SK-N-SH (cell line): ENCODE results near the gene P2RX3. TPM values are rescaled to one million over a fixed set of nuclear protein-coding genes. Genes with fewer than 3 reads are reported as not detected.

Experiments
- CTCF ChIA-PET: fragments of 300-600, 350-600 bp; formaldehyde crosslinking; extraction: SDS; loops from one replicate; lab custom pipeline; 2021; lab: Yijun Ruan, JAX
- POLR2A ChIA-PET: fragments of 350-600 bp; sonication (Branson Sonifier 250); formaldehyde crosslinking; extraction: SDS; loops from one replicate; lab custom pipeline; 2020; ENCODE audit warnings: antibody characterized with exemption, inconsistent platforms; lab: Yijun Ruan, JAX
- DNase-seq: peaks from one replicate; pipeline ENCODE4 v3.0.0; 2012
- H2AFZ ChIP-seq: fragments of 200-600 bp; sonication (generic); 2 replicates; pipeline ENCODE4 v1.8.1; 2016; ENCODE audit warnings: antibody characterized with exemption, mild to moderate bottlenecking, low read depth
- H3F3A ChIP-seq: fragments of 200-600 bp; sonication (generic); replicated peaks from 2 replicates; pipeline ENCODE3; 2016; ENCODE audit warnings: antibody characterized with exemption, mild to moderate bottlenecking; ENCODE audit not compliant: insufficient read depth
- H3K27ac ChIP-seq, 2 experiments: fragments of 200-500 bp in 1 of 2; fragments of 200-600 bp in 1 of 2; sonication (Bioruptor generic) in 1 of 2; sonication (generic), shearing (Covaris generic) in 1 of 2; 2 replicates each; pipeline versions ENCODE4 v1.5.1 to v1.6.1; 2014 to 2016; ENCODE audit warnings: low read depth in 2 of 2, inconsistent platforms in 1 of 2, low read length in 1 of 2, mild to moderate bottlenecking in 1 of 2, mixed read lengths in 1 of 2
- H3K27me3 ChIP-seq: fragments of 200-600 bp; sonication (generic), shearing (Covaris generic); 2 replicates; pipeline ENCODE4 v1.6.1; 2016; ENCODE audit warnings: mixed run types; ENCODE audit not compliant: insufficient read depth
- H3K36me3 ChIP-seq, 2 experiments: fragments of 200-500 bp in 1 of 2; fragments of 200-600 bp in 1 of 2; sonication (Bioruptor generic) in 1 of 2; sonication (generic) in 1 of 2; replicated peaks in 1 of 2; 2 replicates each; pipeline versions ENCODE3 to v1.5.1; 2014 to 2016; ENCODE audit warnings: low read length in 1 of 2, mild to moderate bottlenecking in 1 of 2; ENCODE audit not compliant: insufficient read depth in 2 of 2, control insufficient read depth in 1 of 2
- H3K4me1 ChIP-seq, 2 experiments: fragments of 200-500 bp in 1 of 2; fragments of 200-600 bp in 1 of 2; sonication (Bioruptor generic) in 1 of 2; sonication (generic), shearing (Covaris generic) in 1 of 2; 2 replicates each; pipeline versions ENCODE4 v1.5.1 to v1.6.1; 2014 to 2016; ENCODE audit warnings: low read depth in 1 of 2, low read length in 1 of 2, mixed run types in 1 of 2; ENCODE audit not compliant: insufficient read depth in 2 of 2, control insufficient read depth in 1 of 2
- H3K4me2 ChIP-seq: fragments of 200-600 bp; sonication (generic), shearing (Covaris generic); 2 replicates; pipeline ENCODE4 v1.6.1; 2017; ENCODE audit warnings: mixed run types
- H3K4me3 ChIP-seq, 2 experiments: fragments of 200-500 bp in 1 of 2; fragments of 200-600 bp in 1 of 2; sonication (Bioruptor generic) in 1 of 2; sonication (generic), shearing (Covaris generic) in 1 of 2; 2 replicates each; pipeline versions ENCODE4 v1.5.1 to v1.8.1; 2014 to 2016; ENCODE audit warnings: low read depth in 2 of 2, inconsistent platforms in 1 of 2, low read length in 1 of 2, mild to moderate bottlenecking in 1 of 2, mixed read lengths in 1 of 2, moderate library complexity in 1 of 2
- H3K79me2 ChIP-seq: fragments of 200-600 bp; sonication (generic); 2 replicates; pipeline ENCODE4 v1.8.1; 2017; ENCODE audit warnings: mild to moderate bottlenecking; ENCODE audit not compliant: insufficient read depth
- H3K9ac ChIP-seq: fragments of 200-600 bp; sonication (generic); 2 replicates; pipeline ENCODE4 v1.6.1; 2017; ENCODE audit warnings: mixed run types
- H3K9me2 ChIP-seq: fragments of 200-600 bp; sonication (generic); 2 replicates; pipeline ENCODE4 v1.6.1; 2017; ENCODE audit warnings: mixed run types
- H3K9me3 ChIP-seq: fragments of 200-600 bp; sonication (generic); 2 replicates; pipeline ENCODE4 v1.6.1; 2017; ENCODE audit warnings: mixed run types, mild to moderate bottlenecking, moderate library complexity
- H4K20me1 ChIP-seq: fragments of 200-600 bp; sonication (generic); 2 replicates; pipeline ENCODE4 v1.6.1; 2017; ENCODE audit warnings: mild to moderate bottlenecking, mixed run types; ENCODE audit not compliant: insufficient read depth
- CHD2 ChIP-seq: fragments of 150-350 bp; IDR thresholded peaks from 2 replicates; pipeline ENCODE4 v1.6.1; 2018; ENCODE audit warnings: low read length; ENCODE audit not compliant: partially characterized antibody
- ELF1 ChIP-seq: IDR thresholded peaks from 2 replicates; pipeline ENCODE4 v1.4.0; 2012
- EP300 ChIP-seq, 2 experiments: IDR thresholded peaks; 2 replicates each; pipeline versions ENCODE4 v1.4.0 to v1.6.1; 2012; ENCODE audit warnings: borderline replicate concordance in 1 of 2, low read depth in 1 of 2, low read length in 1 of 2
- FOXJ3 ChIP-seq: sonication (generic); formaldehyde crosslinking; IDR thresholded peaks from 2 replicates; pipeline ENCODE4 v1.5.1; 2020; ENCODE audit warnings: mild to moderate bottlenecking, missing genetic modification reagents
- GABPA ChIP-seq: IDR thresholded peaks from 2 replicates; pipeline ENCODE4 v1.4.0; 2012; ENCODE audit warnings: low read depth, mild to moderate bottlenecking
- GATA2 ChIP-seq: sonication (generic); formaldehyde crosslinking; IDR thresholded peaks from 2 replicates; pipeline ENCODE4 v1.5.0; 2020; ENCODE audit warnings: mild to moderate bottlenecking, missing genetic modification reagents
- MEF2A ChIP-seq: IDR thresholded peaks from 2 replicates; pipeline ENCODE4 v1.4.0; 2012; ENCODE audit warnings: low read depth, borderline replicate concordance
- POLR2AphosphoS5 ChIP-seq: IDR thresholded peaks from 2 replicates; pipeline ENCODE4 v1.6.1; 2012; ENCODE audit warnings: low read depth, low read length
- RAD21 ChIP-seq: IDR thresholded peaks from 2 replicates; pipeline ENCODE4 v1.6.1; 2012; ENCODE audit warnings: mild to moderate bottlenecking, low read length
- REST ChIP-seq: IDR thresholded peaks from 2 replicates; pipeline ENCODE4 v1.6.1; 2012; ENCODE audit warnings: mild to moderate bottlenecking, low read depth, low read length, moderate library complexity
- RFX5 ChIP-seq: IDR thresholded peaks from 2 replicates; pipeline ENCODE4 v1.6.1; 2012; ENCODE audit warnings: mild to moderate bottlenecking, improper control_type of control experiment, low read length
- RXRA ChIP-seq: IDR thresholded peaks from 2 replicates; pipeline ENCODE4 v1.4.0; 2012; ENCODE audit warnings: low read depth, mild to moderate bottlenecking, borderline replicate concordance
- SMC3 ChIP-seq: IDR thresholded peaks from 2 replicates; pipeline ENCODE4 v1.6.1; 2012; ENCODE audit warnings: low read depth, low read length, improper control_type of control experiment
- TCF12 ChIP-seq: IDR thresholded peaks from 2 replicates; pipeline ENCODE4 v1.4.0; 2012
- TEAD4 ChIP-seq: IDR thresholded peaks from 2 replicates; pipeline ENCODE4 v1.4.0; 2012; ENCODE audit warnings: mild to moderate bottlenecking, borderline replicate concordance; ENCODE audit not compliant: insufficient read depth
- ZBTB33 ChIP-seq: IDR thresholded peaks from 2 replicates; pipeline ENCODE4 v1.4.0; 2012; ENCODE audit warnings: low read depth, borderline replicate concordance
- WGBS: methylation state at CpG from one replicate; pipeline ENCODE4 v1.1.6; 2017; ENCODE audit warnings: low lambda C conversion rate; 5-methylcytosine and 5-hydroxymethylcytosine counted together
- polyA plus RNA-seq, 3 experiments: library from polyadenylated mRNA; depleted of rRNA; stranded (reverse); fragments of >200 nt; gene quantifications; 2 replicates each; pipeline ENCODE4 v1.2.3, GENCODE V29; 2012
- TF ChIP-seq, protein P1 (sequence below): fragments of 200-600 bp; sonication (generic); IDR thresholded peaks from 2 replicates; pipeline ENCODE4 v1.6.1; 2017; ENCODE audit warnings: antibody characterized with exemption, mild to moderate bottlenecking, moderate library complexity

P2RX3 gene
- polyA plus RNA-seq, 1 of the 3 experiments (the other 2 are of a cell fraction): not detected

DNA sequence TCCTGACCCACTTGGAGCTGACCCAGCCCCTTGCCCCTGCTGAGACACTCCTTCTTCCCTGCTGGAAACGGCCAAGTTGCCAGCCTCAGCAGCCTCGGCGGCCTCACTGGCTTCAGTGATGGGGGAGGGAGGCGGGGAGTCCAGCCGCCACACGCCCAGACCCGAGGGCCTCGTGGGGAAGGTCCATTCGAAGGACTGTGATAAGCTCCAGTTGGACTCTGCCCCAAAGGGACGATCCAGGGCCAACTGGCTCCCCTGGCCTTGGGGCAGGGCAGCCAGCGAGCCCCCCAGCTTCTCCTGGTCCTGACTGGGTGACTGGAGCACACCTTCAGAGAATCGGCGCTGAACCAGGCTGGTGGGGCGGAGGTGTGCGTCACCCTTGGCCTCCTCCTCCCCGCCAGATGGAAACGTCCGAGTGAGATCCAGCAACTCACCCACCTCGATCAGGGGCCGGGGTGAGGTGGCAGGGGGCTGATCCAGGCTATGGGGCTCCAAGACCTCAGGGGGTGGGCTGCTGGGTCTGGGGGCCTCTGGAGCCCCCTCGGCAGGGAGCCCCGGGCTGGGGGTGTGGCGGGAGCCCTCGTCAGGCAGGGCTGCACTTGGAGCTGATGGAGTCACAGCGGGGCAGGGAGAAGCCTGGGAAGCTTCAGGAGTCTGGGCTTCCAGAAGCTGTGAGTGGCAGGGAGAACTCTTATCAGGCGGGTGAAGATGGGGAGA is 24.9 kb upstream of the P2RX3 start:
- H2AFZ ChIP-seq: no peak overlapping the region
- no peak overlapping the region for H3K4me2 ChIP-seq
- no peak for DNase-seq
- no peak overlapping the region for H3K27ac ChIP-seq
- ChIA-PET POLR2A (interaction anchor here (0.7 kb wide), 1 partner anchor 9 kb away, joined by 3 read pairs; no protein-coding TSS in a partner anchor), CTCF (interaction anchor here (0.9 kb wide), 2 partner anchors 9 to 35 kb away, joined by 3 read pairs; no protein-coding TSS in a partner anchor)
- H3K27me3 ChIP-seq: no peaks in the 10 kb centered on the region
- peaks cover 2 to 7% of the 10 kb centered on the region in 2 experiments; a peak in 1 of 4 replicates for H3K4me1 ChIP-seq
- 88% methylated on average over 19 of the region's 26 CpGs for WGBS
- peaks cover 8% of the 10 kb centered on the region for H3F3A ChIP-seq
- TF ChIP-seq ZBTB33 (no peak), ELF1 (no peak), RFX5 (no peak), RAD21 (no peak), CHD2 (no peak), FOXJ3 (CRISPR knock-in tag) (no peak), TCF12 (no peak), SMC3 (no peak)
- TF ChIP-seq, protein P1, sequence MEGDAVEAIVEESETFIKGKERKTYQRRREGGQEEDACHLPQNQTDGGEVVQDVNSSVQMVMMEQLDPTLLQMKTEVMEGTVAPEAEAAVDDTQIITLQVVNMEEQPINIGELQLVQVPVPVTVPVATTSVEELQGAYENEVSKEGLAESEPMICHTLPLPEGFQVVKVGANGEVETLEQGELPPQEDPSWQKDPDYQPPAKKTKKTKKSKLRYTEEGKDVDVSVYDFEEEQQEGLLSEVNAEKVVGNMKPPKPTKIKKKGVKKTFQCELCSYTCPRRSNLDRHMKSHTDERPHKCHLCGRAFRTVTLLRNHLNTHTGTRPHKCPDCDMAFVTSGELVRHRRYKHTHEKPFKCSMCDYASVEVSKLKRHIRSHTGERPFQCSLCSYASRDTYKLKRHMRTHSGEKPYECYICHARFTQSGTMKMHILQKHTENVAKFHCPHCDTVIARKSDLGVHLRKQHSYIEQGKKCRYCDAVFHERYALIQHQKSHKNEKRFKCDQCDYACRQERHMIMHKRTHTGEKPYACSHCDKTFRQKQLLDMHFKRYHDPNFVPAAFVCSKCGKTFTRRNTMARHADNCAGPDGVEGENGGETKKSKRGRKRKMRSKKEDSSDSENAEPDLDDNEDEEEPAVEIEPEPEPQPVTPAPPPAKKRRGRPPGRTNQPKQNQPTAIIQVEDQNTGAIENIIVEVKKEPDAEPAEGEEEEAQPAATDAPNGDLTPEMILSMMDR: no peak
- H3K9ac ChIP-seq: no peak overlapping the region
- peaks cover 29 to 82% of the 10 kb centered on the region in 2 experiments for H3K36me3 ChIP-seq
- no peak overlapping the region for H3K4me3 ChIP-seq
- no peaks in the 10 kb centered on the region for H3K9me2 ChIP-seq
- peaks cover 18% of the 10 kb centered on the region for H4K20me1 ChIP-seq
- H3K9me3 ChIP-seq: no peaks in the 10 kb centered on the region
- peaks cover 31% of the 10 kb centered on the region for H3K79me2 ChIP-seq

DNA sequence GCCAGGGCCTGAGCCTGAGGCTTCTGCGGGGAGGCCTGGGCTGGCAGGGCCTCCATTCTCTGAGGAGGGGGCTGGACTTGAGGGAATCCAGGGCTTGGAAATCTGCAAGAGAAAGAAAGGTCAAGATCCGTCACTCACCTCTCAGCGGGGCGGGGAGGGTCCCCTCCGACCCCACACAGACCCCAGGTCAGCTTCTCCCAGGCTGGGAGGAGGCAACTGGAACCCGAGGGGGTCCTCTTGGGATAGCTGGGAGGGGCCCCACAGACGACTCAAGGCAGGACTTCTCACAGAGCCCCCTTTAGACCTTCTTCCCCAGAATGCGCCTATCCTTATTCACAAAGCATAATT is 24.4 kb upstream of the P2RX3 start:
- peaks cover 23% of the 10 kb centered on the region for H4K20me1 ChIP-seq
- no peak overlapping the region for H3K4me3 ChIP-seq
- 93% methylated on average over 4 of the region's 8 CpGs for whole genome bisulfite sequencing
- no peak overlapping the region for H3K27ac ChIP-seq
- H3F3A ChIP-seq: peaks cover 8% of the 10 kb centered on the region
- no peak overlapping the region for H3K9ac ChIP-seq
- H2AFZ ChIP-seq: no peak overlapping the region
- peaks cover 31% of the 10 kb centered on the region for H3K79me2 ChIP-seq
- H3K4me2 ChIP-seq: no peak overlapping the region
- no peaks in the 10 kb centered on the region for H3K27me3 ChIP-seq
- CTCF ChIA-PET: interaction anchor here (0.9 kb wide), 1 partner anchor 34 kb away, joined by 3 read pairs; no protein-coding TSS in a partner anchor
- no peaks in the 10 kb centered on the region for H3K9me2 ChIP-seq
- POLR2A ChIA-PET: interaction anchor here (0.7 kb wide), 1 partner anchor 9 kb away, joined by 3 read pairs; no protein-coding TSS in a partner anchor
- peaks cover 29 to 78% of the 10 kb centered on the region in 2 experiments for H3K36me3 ChIP-seq
- H3K9me3 ChIP-seq: no peaks in the 10 kb centered on the region
- no peak for DNase-seq
- peaks cover 2 to 12% of the 10 kb centered on the region in 2 experiments; a peak in 1 of 4 replicates for H3K4me1 ChIP-seq
- no peak for TF ChIP-seq POLR2AphosphoS5
- no peak for TF ChIP-seq GATA2 (CRISPR knock-in tag)
- no peak for TF ChIP-seq TEAD4
- no peak for TF ChIP-seq EP300 (IDR thresholded peaks at IDR 0.05; ENCODE audit: borderline replicate concordance in 1 of 2, low read depth in 1 of 2, low read length in 1 of 2)
- no peak for TF ChIP-seq MEF2A
- TF ChIP-seq GABPA: no peak
- TF ChIP-seq, protein P1: no peak
- no peak for TF ChIP-seq RXRA
- no peak for TF ChIP-seq ELF1
- no peak for TF ChIP-seq RFX5
- no peak for TF ChIP-seq REST
